GM19193 (cell line): ENCODE data around the gene TFIP11.

Source experiments
- POLR2A ChIP-seq: IDR thresholded peaks from 4 replicates; pipeline ENCODE4 v1.6.1; 2011; ENCODE audit not compliant: insufficient read depth, insufficient read length; ENCODE audit errors: extremely low read depth

Gene TFIP11

GRCh38 chr22:26527574-26528465 is 15.5 kb upstream of the TFIP11 start:
- no peak for TF ChIP-seq POLR2A

GRCh38 chr22:26527167-26527566 is 14.9 kb upstream of the TFIP11 start:
- no peak for TF ChIP-seq POLR2A

GRCh38 chr22:26525946-26526564 is 13.8 kb upstream of the TFIP11 start:
- TF ChIP-seq POLR2A = no peak

GRCh38 chr22:26524870-26525269 is 12.6 kb upstream of the TFIP11 start:
- TF ChIP-seq POLR2A = no peak

- no peak for TF ChIP-seq POLR2A
These were observed 10.3 kb upstream of the TFIP11 start for GRCh38 chr22:26522592-26522991.

GRCh38 chr22:26522012-26522411 is 9.7 kb upstream of the TFIP11 start:
- TF ChIP-seq POLR2A = no peak

GRCh38 chr22:26517429-26517828 is 5.2 kb upstream of the TFIP11 start:
- no peak for TF ChIP-seq POLR2A

- TF ChIP-seq POLR2A = no peak
These were observed 4.2 kb upstream of the TFIP11 start for GRCh38 chr22:26516503-26516902.

- no peak for TF ChIP-seq POLR2A
These were observed 3.7 kb upstream of the TFIP11 start for GRCh38 chr22:26515931-26516330.

GRCh38 chr22:26514419-26515161 is 2.3 kb upstream of the TFIP11 start:
- TF ChIP-seq POLR2A = no peak

GRCh38 chr22:26513838-26514237 is 1.6 kb upstream of the TFIP11 start:
- no peak for TF ChIP-seq POLR2A

- no peak for TF ChIP-seq POLR2A
These were observed 4.1 kb downstream of the TFIP11 start for GRCh38 chr22:26508148-26508547.

- no peak for TF ChIP-seq POLR2A
These were observed 8.5 kb downstream of the TFIP11 start for GRCh38 chr22:26503758-26504157.

GRCh38 chr22:26502688-26503561 is 9.3 kb downstream of the TFIP11 start:
- no peak for TF ChIP-seq POLR2A
